HEK293T (cell line): ENCODE data around the gene SEMA3G.

Source experiments
- CTCF ChIA-PET: fragments of 350-600 bp; formaldehyde crosslinking; extraction: SDS; loops from one replicate; lab custom pipeline; 2021; ENCODE audit warnings: antibody characterized with exemption, inconsistent platforms; lab: Yijun Ruan, JAX
- POLR2A ChIA-PET: fragments of 350-600 bp; formaldehyde crosslinking; extraction: SDS; loops from one replicate; lab custom pipeline; 2020; ENCODE audit warnings: antibody characterized with exemption, inconsistent platforms; lab: Yijun Ruan, JAX
- DNase-seq: peaks from one replicate; pipeline ENCODE4 v3.0.0; 2012; ENCODE audit warnings: mixed read lengths; ENCODE audit errors: extremely low spot score
- ARNT ChIP-seq: fragments of 450-650 bp; IDR thresholded peaks from 2 replicates; pipeline ENCODE4 v1.6.1; 2017; ENCODE audit warnings: mild to moderate bottlenecking
- BHLHE40 ChIP-seq: fragments of 450-650 bp; IDR thresholded peaks from 2 replicates; pipeline ENCODE4 v1.6.1; 2016; ENCODE audit warnings: mild to moderate bottlenecking, moderate library complexity, borderline replicate concordance
- CTBP1 ChIP-seq: fragments of 450-650 bp; IDR thresholded peaks from 2 replicates; pipeline ENCODE4 v1.6.1; 2016; ENCODE audit warnings: borderline replicate concordance
- ELF4 ChIP-seq: fragments of 450-650 bp; IDR thresholded peaks from 2 replicates; pipeline ENCODE4 v1.6.1; 2017; ENCODE audit warnings: antibody characterized with exemption
- FOXA1 ChIP-seq: fragments of 450-650 bp; IDR thresholded peaks from 2 replicates; pipeline ENCODE4 v1.6.1; 2016; ENCODE audit warnings: mild to moderate bottlenecking
- FOXK2 ChIP-seq: fragments of 450-650 bp; IDR thresholded peaks from 2 replicates; pipeline ENCODE4 v1.6.1; 2016; ENCODE audit warnings: mild to moderate bottlenecking
- FOXM1 ChIP-seq: fragments of 450-650 bp; IDR thresholded peaks from 2 replicates; pipeline ENCODE4 v1.6.1; 2017; ENCODE audit warnings: mild to moderate bottlenecking, borderline replicate concordance
- HDGF ChIP-seq: fragments of 450-650 bp; IDR thresholded peaks from 2 replicates; pipeline ENCODE4 v1.6.1; 2017; ENCODE audit warnings: antibody characterized with exemption, borderline replicate concordance
- L3MBTL2 ChIP-seq: fragments of 450-650 bp; conservative IDR thresholded peaks from 2 replicates; pipeline ENCODE4 v1.6.1; 2016; ENCODE audit warnings: mild to moderate bottlenecking
- LEF1 ChIP-seq: fragments of 450-650 bp; IDR thresholded peaks from 2 replicates; pipeline ENCODE4 v1.6.1; 2017; ENCODE audit warnings: mild to moderate bottlenecking, borderline replicate concordance
- NFRKB ChIP-seq: fragments of 450-650 bp; IDR thresholded peaks from 2 replicates; pipeline ENCODE4 v1.6.1; 2016; ENCODE audit warnings: mild to moderate bottlenecking, moderate library complexity
- SP1 ChIP-seq: fragments of 450-650 bp; IDR thresholded peaks from 2 replicates; pipeline ENCODE4 v1.6.1; 2017
- SUZ12 ChIP-seq: fragments of 450-650 bp; IDR thresholded peaks from 2 replicates; pipeline ENCODE4 v1.6.1; 2016; ENCODE audit warnings: mild to moderate bottlenecking
- TARDBP ChIP-seq: fragments of 450-650 bp; IDR thresholded peaks from 2 replicates; pipeline ENCODE4 v1.6.1; 2016
- ZNF384 ChIP-seq: fragments of 450-650 bp; IDR thresholded peaks from 2 replicates; pipeline ENCODE4 v1.6.1; 2016
- TF ChIP-seq, protein P1 (sequence below): fragments of 450-650 bp; IDR thresholded peaks from 2 replicates; pipeline ENCODE4 v1.6.1; 2016

SEMA3G gene

DNA sequence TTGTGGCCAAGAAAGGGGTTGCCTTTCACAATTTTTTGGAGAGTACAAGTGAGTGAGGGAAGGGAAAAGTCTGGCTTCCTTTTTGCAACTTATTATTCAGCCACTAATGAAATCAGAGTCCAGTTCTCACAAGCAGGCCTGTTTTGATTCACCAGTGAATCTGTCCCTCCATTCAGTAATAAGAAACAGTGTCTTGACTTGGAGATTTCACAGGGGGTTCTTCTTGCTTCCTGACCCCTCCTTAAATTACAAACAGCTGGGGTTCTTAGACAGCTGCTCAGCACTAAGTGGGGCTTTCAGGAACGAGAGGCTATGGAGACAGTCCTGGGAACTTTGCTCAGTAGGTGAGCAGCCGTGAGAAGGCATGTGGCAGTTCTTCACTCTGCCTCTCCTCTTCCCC is 24.5 kb downstream of the SEMA3G start:
- TF ChIP-seq L3MBTL2: no peak
- TF ChIP-seq NFRKB: no peak
- TF ChIP-seq FOXK2: no peak
- TF ChIP-seq SP1: no peak
- no peak for TF ChIP-seq ELF4
- no peak for TF ChIP-seq FOXA1
- TF ChIP-seq, protein P1, sequence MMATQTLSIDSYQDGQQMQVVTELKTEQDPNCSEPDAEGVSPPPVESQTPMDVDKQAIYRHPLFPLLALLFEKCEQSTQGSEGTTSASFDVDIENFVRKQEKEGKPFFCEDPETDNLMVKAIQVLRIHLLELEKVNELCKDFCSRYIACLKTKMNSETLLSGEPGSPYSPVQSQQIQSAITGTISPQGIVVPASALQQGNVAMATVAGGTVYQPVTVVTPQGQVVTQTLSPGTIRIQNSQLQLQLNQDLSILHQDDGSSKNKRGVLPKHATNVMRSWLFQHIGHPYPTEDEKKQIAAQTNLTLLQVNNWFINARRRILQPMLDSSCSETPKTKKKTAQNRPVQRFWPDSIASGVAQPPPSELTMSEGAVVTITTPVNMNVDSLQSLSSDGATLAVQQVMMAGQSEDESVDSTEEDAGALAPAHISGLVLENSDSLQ: no peak
- no peak for TF ChIP-seq FOXM1
- no peak for TF ChIP-seq ARNT
- no peak for TF ChIP-seq HDGF
- TF ChIP-seq ZNF384: no peak
- no peak for TF ChIP-seq SUZ12
- no peak for TF ChIP-seq TARDBP
- no peak for TF ChIP-seq CTBP1
- TF ChIP-seq LEF1: no peak
- no peak for TF ChIP-seq BHLHE40
- POLR2A ChIA-PET: no interaction called here
- DNase-seq: no peak
- CTCF ChIA-PET: interaction anchor here (0.6 kb wide), 1 partner anchor 747 kb away, joined by 4 read pairs; no protein-coding TSS in a partner anchor

DNA sequence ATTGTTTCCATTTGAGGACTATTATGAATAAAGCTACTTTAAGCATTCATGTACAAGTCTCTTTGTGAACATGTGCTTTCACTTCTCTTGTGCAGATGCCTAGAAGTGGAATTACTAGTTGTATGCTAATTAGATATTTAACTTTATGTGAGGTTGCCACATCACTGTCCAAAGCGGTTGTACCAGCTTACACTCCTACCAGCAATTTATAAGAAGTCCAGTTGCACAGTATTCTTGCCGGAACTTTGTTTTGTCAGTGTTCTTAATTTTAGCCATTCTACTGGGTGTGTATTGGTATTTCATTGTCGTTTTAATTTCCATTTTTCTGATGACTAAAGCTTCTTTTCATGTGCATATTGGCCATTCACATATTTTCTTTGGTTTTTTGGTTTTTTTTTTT is 29.1 kb downstream of the SEMA3G start:
- CTCF ChIA-PET: no interaction called here
- DNase-seq: no peak
- TF ChIP-seq SP1 (no peak), ELF4 (no peak), SUZ12 (no peak), ZNF384 (no peak), L3MBTL2 (no peak), FOXM1 (no peak), NFRKB (no peak), FOXK2 (no peak), FOXA1 (no peak), BHLHE40 (no peak), HDGF (no peak), LEF1 (no peak)
- TF ChIP-seq, protein P1: no peak
- POLR2A ChIA-PET: no interaction called here

DNA sequence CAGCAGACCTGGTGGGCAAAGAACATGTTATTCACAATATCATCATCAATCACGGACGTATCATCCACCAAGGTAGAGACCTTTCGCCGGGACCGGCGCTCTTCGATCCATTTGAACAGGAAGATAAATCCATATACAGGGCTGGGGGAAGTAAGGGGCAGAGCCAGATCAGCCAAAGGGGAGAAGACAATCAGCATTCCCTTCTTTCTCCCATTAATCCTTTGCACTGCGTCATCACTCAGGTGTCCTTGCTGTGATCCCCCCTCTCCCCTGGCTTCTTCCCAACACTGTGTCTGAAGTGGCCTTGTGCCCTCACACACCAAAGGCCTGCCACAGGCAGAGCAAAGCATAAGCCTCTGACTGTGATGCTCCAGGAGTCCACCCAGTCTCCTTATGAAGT is 36.4 kb downstream of the SEMA3G start:
- no peak for DNase-seq
- ChIA-PET CTCF (no interaction called here), POLR2A (no interaction called here)
- TF ChIP-seq L3MBTL2: no peak
- no peak for TF ChIP-seq LEF1
- no peak for TF ChIP-seq CTBP1
- TF ChIP-seq FOXM1: no peak
- no peak for TF ChIP-seq ZNF384
- TF ChIP-seq SUZ12: no peak

DNA sequence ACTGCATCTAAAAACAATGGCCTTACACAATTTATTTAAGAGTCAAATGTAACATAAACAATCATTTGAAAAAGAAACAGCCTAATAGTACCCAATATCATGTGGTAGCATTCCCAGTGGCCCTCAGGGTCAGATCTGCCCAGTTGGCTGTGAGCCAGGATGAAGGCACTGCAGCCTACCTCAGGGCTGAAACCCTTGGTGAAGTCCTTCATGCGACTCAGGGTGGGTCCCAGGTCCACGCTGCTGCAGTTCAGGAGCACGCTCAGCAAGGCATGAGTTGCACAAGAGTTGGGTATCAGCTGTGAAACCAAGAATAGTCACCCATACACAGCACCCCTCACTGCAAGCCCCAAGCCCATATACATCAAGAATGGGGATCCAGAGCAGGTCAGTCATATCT is 37.1 kb downstream of the SEMA3G start:
- DNase-seq: no peak
- ChIA-PET CTCF (no interaction called here), POLR2A (no interaction called here)
- TF ChIP-seq SUZ12: no peak
- no peak for TF ChIP-seq NFRKB
- no peak for TF ChIP-seq ARNT
- TF ChIP-seq L3MBTL2: no peak
- TF ChIP-seq TARDBP: no peak
- no peak for TF ChIP-seq SP1
- TF ChIP-seq FOXM1: no peak
- TF ChIP-seq HDGF: no peak
- no peak for TF ChIP-seq FOXK2
- TF ChIP-seq ZNF384: no peak
- TF ChIP-seq, protein P1: no peak

DNA sequence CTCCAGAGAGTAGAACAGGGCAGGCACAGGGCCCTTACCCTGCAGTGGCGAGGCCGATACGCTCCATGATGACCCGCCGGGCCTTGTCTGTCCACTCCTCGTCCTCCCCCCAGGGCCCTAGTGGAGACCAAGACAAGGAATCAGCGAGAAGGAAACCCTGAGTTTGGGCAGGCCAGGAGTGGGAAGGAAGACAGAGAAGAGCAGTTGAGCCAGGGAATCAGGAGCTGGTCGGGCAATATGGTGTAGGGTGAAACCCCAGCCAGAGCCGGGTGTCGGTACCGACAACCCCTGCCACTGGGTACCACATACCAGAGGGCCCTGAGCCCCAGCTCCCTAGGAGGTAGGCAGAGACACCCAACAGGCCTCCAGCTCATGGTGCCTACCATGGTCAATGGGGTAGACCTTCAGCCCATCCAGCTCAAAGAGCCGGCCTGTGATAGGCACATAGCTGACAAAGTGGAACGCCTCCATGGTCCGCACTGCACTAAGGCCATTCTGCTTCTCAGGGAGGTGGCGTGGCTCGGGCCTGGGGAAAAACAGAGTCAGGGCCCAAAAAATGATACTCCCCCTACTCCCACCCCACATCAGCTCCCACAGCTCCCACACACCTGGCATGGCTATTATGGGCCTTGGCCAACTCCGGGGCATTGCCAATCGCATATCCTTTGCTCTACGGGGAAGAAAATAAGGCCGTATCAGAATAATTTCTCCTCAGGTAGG is 38.0 kb downstream of the SEMA3G start:
- POLR2A ChIA-PET: interaction anchor here (0.5 kb wide), 1 partner anchor 128 kb away, joined by 3 read pairs; no protein-coding TSS in a partner anchor
- CTCF ChIA-PET: no interaction called here
- TF ChIP-seq ARNT (no peak), L3MBTL2 (no peak), CTBP1 (no peak), SUZ12 (no peak), SP1 (no peak)
- no peak for DNase-seq

DNA sequence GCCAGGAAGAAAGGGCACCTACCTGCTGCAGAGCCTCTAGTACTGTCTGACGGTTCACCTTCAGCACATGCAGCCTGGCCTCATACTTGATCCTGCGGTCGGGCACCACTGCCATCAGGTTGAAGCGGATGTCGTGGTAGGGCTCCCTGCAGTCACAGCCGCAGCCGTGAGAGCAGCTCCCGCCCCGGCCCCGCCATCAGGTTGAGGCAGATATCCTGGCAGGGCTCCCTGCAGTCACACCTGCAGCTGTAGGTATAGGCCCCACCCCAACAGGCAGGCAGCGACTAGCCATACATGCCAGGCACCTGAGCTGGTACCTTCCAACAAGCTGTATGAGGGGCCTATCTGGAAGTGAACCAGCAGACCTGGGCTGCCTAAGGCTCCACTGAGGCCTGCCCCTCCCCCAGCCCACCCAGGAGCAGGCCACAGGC is 38.7 kb downstream of the SEMA3G start:
- CTCF ChIA-PET: no interaction called here
- TF ChIP-seq NFRKB: no peak
- TF ChIP-seq TARDBP: no peak
- TF ChIP-seq ELF4: no peak
- TF ChIP-seq FOXA1: no peak
- no peak for TF ChIP-seq ARNT
- no peak for TF ChIP-seq BHLHE40
- TF ChIP-seq, protein P1: no peak
- no peak for TF ChIP-seq FOXK2
- no peak for TF ChIP-seq HDGF
- no peak for TF ChIP-seq SUZ12
- no peak for TF ChIP-seq CTBP1
- no peak for TF ChIP-seq LEF1
- TF ChIP-seq ZNF384: no peak
- no peak for TF ChIP-seq FOXM1
- TF ChIP-seq L3MBTL2: no peak
- no peak for TF ChIP-seq SP1
- no peak for DNase-seq
- POLR2A ChIA-PET: no interaction called here
